GM21390 (cell line): ENCODE results near the gene ADGRL1.
"Not testable (repeated sequence)": the region's sequence is repeated elsewhere in the genome, so short reads cannot be mapped to it uniquely, and the experiment has no call there.

ENCODE experiments used
- ATAC-seq: cut with Tn5 transposase; IDR thresholded peaks from one replicate; pipeline ENCODE4 v1.9.1; 2021; ENCODE audit not compliant: unreplicated experiment

Gene ADGRL1

DNA sequence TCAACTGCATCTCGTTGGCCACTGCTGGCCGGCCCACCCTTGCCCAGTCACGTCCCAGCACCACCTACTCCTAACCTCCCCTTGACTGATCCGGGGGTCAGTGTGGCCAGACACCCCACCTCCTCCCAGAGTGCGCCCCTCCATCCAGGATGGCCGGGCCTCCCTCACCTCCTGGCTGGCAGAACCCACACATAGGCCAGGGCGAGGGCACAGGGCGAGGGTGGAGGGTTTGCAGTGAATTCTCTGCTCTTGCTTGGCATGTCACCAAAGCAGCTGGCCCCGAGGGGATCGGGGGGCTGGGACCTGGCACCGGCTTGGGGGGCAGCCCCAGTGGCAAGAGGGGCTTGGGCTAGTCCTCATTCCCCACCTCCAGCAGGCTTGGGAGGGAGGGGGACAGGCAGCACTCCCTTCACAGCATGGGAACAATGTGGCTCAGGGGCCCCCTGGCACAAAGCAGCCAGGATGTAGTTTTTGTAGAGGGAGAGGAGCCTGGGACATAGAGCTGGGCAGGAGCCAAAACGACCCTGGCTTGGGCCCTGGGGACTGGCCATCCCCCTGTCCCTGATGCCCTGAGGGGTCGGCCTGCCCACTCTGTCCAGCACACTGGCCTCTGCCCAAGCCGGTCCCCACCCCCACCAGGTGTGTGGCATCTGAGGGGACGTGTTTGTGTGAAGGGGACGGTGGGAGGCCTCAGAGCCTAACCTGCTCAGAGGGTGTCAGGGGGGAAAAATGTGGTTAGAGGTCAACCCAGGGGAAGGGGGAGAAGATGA, 41.1 kb downstream of the ADGRL1 start:
- ATAC-seq: no peak

DNA sequence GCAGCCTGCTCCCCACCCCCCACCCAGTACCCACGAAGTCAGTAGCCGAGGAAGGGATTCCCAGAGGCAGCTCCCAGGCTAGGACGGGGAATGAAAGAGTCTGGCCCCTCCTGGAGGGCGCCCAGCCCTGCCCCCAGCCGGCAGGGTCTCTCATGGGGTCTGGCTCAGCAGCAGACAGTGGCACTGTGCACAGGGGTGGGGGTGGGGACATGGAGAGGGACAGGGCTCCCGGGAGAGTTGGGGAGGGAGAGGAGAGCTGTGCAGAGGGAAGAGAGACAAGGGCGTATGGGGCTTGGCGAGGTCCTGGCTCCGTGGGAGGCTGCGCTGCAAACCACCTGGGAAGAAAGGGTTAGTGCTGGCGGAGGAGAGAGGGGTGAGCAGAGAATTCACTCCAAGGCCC, 41.9 kb downstream of the ADGRL1 start:
- no peak for ATAC-seq

DNA sequence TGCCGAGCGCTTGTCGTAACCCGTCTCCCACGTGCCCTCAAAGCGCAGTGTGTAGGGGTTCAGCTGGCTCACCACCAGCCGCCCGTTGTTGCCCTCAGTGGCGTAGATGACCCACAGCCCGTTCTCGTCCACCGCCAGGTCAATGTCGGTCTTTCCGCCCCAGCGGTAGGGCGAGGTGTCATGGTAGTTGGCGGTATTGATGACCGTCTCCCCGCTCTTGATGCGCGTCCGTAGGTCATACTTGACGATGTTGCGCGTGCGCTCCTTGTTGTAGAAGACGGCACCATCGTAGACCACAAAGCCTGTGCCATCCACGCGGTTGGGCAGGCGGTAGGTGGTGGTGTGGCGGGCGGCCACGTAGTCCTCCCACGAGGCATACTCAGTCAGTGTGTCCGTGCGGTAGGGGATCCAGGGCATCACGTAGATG, 43.1 kb downstream of the ADGRL1 start:
- no peak for ATAC-seq

DNA sequence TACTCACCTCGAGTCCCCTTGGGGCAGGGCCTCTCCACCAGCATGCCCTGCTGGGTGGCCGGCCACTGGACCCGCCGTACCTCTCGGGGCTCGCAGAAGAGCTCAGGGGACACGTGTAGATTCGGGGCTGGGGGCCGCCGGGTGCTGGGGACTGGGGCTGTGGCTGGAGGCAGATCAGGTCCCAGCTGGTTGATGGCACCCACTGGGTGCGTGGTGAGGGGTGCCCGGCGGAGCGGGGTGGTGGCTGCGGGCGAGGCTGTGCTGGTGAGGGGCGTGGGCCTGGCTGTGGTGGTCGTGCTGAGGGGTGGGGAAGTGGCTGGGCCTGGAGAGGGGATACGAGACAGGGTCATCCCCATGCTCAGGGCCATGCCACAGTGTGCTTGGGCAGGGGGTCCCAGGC, 44.7 kb downstream of the ADGRL1 start:
- ATAC-seq: no peak

DNA sequence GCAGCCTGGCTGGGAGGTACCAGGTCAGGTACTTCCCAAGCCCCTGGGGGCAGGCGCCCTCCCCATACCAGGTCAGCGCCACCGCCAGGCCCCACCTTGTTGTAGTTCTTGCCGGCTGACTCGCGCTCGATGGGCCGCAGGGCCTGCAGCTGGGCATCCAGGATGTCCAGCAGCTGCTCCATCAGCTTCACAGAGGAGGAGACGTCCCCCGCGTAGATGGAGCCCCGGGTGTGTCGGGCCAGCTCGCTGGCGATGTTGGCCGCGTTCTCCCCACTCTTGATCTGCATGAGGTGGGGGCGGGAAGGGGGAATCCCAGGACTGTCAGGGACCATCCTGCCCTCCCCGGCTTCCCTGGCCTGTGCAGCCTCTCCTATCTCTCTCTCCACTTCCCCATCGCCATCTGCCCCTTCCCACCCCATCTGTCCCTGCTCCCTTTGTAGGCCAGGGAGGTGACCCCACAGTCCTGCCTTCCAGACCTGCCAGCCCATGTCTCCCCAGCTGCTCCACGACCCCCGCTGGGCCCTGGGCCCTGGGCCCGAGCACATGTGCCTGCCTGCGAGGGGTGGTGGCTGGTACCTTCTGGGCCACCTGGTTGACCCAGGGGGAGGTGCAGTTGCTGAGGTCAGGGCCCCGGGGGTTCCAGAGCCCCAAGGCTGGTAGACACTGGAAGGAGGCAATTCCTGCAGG, 45.8 kb downstream of the ADGRL1 start:
- ATAC-seq: no peak

DNA sequence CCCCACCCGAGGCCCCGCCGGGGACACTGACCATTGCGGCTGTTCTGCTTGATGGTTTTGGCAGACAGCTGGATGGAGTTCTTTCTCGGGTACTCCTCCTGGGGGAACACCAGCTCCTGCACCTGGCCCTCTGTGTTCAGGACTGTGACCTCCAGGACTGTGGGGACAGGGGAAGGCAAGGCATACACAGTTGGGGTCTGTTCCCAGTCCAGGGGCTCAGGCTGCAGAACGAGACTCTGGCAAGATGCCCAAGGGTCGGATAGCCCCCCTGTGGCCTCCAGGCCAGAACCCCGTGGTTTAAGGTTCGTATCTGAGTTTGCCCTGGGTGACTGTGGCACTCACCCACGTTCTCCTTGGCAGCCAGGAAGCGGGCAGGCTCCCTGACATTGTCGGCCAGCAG, 46.9 kb downstream of the ADGRL1 start:
- ATAC-seq: no peak

DNA sequence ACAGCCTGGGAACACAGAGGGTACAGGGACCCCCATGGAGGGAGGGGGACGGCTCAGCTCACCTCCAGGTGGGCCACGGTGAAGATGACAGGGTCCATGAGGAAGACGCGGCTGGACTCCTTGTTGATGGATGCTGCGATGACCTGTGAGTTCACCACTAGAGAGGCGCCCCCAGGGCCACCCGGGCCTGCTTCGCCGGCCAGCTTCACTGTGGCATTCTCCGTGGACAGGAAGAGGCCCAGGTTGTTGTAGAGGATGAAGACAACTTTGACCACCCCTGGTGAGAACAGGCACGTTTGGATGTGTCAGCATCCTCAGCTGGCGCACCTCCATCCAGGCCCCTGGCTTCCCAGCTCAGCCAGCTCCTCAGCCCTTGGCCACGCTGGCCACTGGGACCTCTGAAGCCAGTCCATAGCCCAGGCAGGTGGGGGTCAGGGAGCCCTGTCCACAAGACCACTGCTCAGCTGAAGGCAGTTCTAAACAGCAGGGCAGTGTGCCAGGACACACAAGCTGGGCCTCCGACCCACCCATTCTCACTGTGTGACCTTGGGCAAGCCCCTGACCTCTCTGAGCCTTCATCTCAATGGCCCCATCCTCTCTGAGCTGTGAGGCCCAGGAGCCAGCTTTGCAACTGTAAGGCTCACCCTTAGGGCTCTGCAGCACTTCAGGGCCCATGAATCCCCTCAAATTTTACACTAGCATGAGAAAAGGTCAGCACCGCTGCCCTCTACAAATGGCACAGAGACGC, 47.5 kb downstream of the ADGRL1 start:
- ATAC-seq: no peak

DNA sequence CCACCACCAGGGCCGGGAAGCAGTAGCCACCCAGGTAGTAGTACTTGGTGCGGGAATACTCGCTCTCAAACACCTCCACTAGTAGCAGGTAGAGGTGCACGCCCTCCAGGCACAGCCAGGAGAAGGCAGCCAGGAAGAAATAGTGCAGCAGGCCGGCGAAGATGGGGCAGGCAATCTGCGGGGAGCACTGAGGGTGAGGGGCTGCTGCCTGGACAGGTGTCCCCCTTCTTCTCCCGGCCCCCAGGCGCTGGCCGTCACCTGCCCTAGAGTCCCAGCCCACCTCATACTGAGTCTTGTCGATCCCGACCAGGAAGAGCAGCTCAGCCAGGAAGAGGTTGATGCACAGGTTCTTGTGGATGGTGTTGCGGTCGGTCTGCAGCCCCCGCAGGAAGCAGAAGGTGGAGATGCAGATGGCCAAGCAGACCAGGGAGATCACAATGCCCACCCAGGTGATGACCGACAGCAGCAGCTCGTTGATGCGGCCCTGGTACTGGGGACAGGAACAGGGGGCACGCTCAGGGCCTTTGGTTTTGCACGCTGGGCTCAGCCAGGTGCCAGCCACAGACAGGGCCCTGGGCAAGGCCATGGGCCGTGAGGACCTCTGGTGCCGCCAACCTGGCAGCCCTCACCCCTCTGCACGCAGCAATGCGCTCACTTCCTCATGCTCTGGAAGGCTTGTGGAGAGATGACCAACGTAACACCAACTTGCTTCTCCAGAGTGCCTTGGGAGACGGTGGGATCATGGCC, 48.8 kb downstream of the ADGRL1 start:
- no peak for ATAC-seq

DNA sequence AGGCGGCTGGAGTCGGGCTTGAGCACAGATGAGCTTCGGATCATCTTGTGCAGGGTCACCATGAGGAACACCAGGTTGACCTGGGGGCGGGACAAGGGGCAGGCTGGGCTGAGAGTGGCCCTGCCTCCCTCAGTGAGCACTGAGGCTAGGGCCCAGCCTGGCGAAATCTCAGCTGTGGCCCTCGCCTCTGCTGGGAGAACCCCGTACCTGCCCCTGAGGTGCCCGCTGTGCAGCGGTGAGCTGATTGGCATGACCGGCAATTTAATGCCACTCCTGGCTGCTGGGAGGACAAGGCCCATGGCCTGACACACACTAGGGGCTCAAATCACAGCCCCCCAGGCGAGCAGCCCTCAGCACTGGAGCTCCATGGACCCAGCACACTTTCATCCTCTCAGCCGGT, 49.8 kb downstream of the ADGRL1 start:
- ATAC-seq: no peak

DNA sequence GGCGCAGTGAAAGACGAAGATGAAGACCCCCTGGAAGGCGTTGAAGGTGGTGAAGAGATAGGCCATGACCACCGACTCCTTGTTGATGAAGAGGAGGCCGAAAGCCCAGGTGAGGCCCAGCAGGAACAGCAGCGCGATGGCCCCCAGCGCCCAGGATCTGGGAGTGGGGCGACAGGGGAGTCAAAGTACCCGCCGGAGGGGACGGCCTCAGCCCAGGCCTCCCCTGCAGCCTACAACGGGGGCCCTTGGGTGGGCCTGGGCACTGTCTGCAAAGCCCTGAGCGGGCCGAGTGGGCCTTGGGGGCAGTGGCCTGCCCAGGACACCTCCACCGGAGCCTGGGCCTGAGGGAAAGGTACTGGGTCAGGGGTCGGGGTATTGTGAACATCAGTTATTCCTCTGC, 50.6 kb downstream of the ADGRL1 start:
- ATAC-seq: no peak

DNA sequence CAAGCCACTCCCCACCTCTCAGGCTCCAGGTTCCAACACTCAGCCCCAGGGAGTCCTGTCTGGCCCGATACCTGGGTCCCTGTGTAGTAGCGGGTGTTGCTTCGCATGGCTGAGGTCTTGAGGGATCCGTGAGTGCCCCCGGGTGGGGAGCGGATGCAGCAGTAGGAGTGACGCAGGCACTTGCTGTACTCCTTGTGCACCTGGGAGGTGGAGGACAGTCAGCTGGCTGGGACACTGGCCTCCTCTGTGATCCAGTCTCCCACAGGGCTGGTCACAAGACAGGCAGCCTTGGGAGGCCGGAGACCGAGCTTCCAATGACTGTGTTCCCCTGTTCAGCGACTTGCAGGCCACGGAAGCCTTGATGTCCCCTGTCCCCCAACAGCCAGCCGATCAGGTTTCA, 53.3 kb downstream of the ADGRL1 start:
- no peak for ATAC-seq

DNA sequence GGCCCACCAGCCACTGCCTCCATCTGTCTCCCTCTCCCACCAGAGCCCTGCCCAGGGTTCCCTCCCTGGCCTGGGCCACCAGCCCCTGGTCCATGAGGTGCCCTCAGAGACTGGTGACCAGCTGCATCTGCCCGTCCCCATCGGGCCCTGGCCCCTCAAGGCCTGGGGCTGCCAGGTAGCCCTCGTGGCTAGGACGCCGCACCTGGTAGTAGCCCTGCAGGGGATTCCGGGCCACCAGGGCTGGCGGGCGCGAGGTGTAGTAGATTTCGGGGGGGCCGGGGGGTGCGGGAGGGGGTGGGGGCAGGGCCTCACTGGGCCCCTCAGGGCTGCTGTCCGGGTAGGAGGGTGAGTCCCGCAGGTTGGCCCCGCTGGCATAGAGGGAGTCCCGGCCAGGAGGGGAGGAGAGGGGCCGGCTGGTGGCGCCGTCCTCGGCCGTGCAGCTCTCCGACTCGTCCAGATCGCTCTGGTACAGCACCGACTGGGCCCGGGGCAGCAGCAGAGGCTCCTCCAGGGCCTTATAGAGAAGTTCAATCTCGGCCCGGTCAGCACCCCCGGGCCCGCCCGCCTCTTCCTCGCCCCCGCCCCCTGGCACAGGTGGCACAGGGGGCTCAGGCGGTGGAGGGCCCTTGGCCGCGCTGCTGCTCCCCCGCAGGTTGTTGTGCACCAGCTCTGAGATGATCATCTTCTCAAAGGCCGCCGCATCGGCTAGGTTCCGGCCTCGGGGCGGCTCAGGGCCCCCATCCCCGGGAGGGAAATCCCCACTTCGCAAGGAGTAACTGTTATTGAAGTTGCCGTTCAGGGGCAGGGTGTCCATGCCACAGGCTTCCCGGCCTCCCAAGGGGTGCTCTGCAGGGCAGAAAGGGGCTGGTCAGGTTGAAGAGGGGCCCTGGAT, 55.0 kb downstream of the ADGRL1 start:
- no peak for ATAC-seq

DNA sequence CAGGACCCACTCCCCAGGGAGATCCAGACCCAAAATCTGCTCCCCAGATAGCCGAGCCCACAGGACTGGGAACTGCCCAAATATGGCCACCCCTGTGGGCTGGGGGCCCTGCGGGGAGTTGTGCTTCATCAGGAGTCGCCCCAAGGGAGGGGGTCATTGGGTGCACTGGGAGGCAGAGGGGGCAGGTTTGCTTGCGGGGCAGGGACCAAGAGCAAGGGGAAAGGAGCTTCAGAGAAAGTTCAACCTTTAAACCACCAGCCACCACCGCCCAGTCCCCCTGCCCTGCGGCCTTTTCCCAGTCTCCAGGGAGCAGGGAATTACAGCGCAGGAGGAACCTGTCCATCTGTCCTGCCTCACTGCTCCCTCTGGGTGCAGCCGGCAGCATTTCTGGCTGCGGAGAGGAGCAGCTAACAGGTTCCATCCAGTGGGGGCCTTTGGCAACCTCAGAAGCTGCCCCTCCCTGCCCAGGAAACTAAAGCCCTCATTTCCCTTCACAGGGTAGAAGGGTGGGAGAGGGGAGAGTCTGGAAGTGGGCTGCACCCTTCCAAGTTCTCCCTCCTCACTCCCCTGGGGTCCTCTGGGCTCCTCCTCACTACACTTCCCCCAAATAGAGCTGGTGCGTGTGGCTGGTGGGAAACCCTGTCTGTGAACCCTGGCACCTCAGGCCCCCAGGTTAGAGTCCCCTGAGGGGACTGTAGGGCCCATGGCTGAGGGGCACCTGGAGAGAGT, 55.8 kb downstream of the ADGRL1 start:
- no peak for ATAC-seq

DNA sequence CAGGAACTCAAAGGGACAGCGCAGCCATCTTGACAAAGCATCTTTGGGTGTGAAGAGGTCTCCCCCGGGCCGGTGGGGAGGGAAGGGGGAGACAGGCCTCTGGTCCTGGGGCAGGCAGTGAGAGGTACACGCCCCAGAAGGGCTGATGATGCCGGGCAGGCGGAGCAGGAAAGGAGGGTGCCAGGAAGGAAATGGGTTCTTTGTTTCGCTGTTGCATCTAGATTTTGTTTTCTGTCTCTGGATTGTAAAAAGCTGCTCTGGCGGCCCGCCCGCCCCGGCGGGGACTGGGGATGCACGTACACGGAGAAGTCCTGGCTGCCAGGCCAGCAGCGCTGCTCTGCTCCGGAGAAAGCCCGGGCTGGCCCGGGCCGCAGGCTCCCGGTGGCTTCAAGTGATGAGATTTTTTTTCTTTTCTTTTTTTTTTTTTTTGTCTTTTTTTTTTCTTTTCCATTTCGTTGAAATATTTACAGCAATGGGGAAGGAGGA, 56.4 kb downstream of the ADGRL1 start:
- no peak for ATAC-seq

DNA sequence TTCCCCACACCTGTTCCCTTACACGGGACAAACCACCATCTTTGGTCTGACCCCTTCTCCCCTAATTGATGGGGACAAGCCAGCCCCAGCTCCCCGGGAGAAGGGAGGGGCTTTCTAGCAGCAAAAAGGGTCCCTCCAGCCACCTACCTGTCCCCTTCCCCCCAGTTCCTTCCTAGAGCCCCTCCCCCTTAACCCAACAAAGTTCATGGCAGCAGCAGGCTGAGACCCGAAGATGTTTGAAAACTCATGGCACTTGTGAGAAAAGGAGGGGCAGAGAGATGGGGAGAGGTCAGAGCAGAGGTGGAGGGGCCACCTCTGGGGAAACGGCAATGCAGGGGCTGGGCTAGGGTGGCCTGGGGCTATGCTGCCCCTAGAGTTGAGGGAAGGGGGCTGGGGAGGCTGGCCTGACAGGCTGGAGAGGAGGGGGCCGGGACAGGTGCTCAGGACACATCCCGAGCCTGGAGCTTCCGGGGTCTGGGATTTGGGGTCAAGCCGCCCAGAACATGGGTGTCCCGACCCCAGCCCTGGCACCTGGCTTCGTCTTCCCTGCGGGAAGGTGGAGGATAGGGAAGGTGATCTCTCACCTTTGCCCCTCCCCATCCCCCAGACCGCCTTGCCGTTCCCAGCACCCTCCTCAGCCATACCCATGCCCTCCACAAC, 57.1 kb downstream of the ADGRL1 start:
- ATAC-seq: no peak

DNA sequence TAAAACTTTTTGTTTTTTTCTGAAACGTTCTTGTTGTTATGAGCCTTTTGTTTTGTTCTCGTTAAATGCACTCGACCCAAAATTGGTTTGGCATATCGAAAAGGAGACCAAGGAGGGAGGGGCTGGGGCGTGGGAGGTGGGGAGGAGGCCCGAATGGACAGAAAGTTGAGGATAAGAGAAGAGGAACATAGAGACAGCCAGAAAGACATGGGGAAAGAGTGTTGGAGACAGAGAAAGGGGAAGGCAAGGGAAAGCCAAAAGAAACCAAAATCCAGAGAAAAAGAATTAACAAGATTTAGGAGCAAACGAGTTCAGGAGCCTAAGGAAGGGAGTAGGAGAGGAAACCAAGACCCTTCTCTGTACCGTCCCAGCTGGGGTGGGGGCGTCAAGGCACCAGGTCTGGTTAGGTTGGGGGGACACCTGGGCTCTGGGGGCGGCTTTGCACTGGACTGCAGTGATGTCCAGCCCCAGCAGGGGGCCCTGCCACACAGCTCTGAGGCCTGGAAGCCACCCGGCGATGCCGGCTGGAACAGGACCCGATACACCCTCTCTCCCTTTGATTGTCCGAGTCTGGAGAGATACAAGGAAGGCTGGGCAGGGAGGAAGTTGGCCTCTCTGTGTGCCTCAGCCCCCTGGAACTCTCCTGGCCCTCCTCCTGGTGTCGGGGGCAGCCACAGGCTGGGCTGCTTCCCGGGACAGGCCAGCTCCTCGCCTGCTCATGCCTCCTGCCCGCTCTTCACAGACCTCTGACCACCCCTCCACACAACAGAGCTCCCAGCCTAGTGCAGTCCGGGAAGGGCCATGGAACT, 58.0 kb downstream of the ADGRL1 start:
- ATAC-seq: no peak

DNA sequence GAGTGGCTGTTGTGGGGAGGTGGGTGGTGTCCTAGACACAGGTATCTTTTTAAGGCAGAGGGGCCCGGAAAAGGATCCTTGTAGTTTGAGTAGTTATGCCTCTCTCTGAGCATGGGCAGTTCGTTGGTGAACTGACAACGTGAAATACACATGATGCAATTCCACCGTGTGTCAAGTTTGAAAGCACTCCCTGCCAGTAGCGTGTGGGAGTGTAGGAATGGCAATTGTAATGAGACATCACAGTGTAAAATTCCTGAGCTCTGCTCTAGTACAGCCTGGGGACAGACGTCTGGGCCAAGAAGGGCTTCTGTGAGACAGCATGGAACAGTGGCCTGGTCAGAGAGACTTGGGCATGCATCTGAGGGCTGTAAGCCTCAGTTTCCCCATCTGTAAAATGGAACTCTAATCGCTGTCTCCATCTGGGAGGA, 59.2 kb downstream of the ADGRL1 start:
- no peak for ATAC-seq

DNA sequence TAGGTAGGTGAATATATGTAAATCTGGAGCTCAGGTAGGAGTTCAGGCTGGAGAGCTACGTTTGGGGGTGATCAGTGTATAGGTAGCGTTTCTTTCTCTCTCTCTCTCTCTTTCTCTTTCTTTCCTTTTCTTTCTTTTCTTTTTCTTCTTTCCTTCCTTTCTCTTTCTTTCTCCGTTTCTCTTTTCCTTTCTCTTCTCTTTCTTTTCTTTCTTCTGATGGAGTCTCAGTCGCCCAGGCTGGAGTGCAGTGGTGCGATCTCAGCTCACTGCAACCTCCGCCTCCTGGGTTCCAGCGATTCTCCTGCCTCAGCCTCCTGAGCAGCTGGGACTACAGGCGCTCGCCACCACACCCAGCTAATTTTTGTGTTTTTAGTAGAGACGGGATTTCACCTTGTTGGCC, 59.8 kb downstream of the ADGRL1 start:
- ATAC-seq: not testable (repeated sequence)
